Naive thymus-derived CD4-positive, alpha-beta T cell (primary cell): ENCODE results near the gene KRTAP4-2. TPM values are rescaled to one million over a fixed set of nuclear protein-coding genes. Genes with fewer than 3 reads are reported as not detected.

Experiments used
- ATAC-seq: fragments of 150-1000 bp; cut with Tn5 transposase; 2 replicates; pipeline ENCODE4 v1.10.0; 2021; ENCODE audit warnings: mild to moderate bottlenecking, moderate library complexity
- CTCF ChIA-PET: fragments of 350-600 bp; sonication (Branson Sonifier 250); formaldehyde crosslinking; loops from one replicate; lab custom pipeline; 2021; ENCODE audit warnings: antibody characterized with exemption; lab: Charles Lee
- POLR2A ChIA-PET: fragments of 350-600 bp; sonication (Branson Sonifier 250); formaldehyde crosslinking; loops from one replicate; lab custom pipeline; 2021; ENCODE audit warnings: antibody characterized with exemption, inconsistent platforms; lab: Charles Lee
- DNase-seq, 9 donors: peaks; one replicate each; pipeline versions ENCODE4 v3.0.0 to v3.0.0-alpha.2; 2020 to 2022; ENCODE audit warnings: mixed read lengths in 1 of 9
- H3K27ac ChIP-seq: one replicate; pipeline ENCODE4 v1.7.0; 2013; ENCODE audit warnings: mild to moderate bottlenecking, low read depth, low read length, moderate library complexity
- H3K27me3 ChIP-seq, 2 donors: one replicate each; pipeline ENCODE4 v1.7.0; 2013; ENCODE audit warnings: low read length in 2 of 2, mild to moderate bottlenecking in 2 of 2, moderate library complexity in 2 of 2; ENCODE audit not compliant: control insufficient read depth in 2 of 2, insufficient read depth in 2 of 2
- H3K36me3 ChIP-seq, 3 experiments: 1 replicate in 2 of 3; 2 replicates in 1 of 3; pipeline ENCODE4 v1.7.0; 2013; ENCODE audit warnings: low read length in 3 of 3, mild to moderate bottlenecking in 3 of 3, moderate library complexity in 1 of 3; ENCODE audit not compliant: insufficient read depth in 3 of 3, control insufficient read depth in 2 of 3
- H3K4me1 ChIP-seq, 2 donors: one replicate each; pipeline ENCODE4 v1.7.0; 2013; ENCODE audit warnings: low read length in 2 of 2, mild to moderate bottlenecking in 2 of 2, moderate library complexity in 1 of 2; ENCODE audit not compliant: control insufficient read depth in 2 of 2, insufficient read depth in 2 of 2
- H3K4me3 ChIP-seq: 2 replicates; pipeline ENCODE4 v1.7.0; 2013; ENCODE audit warnings: mild to moderate bottlenecking, low read length
- H3K9me3 ChIP-seq, 3 experiments: 1 replicate in 2 of 3; 2 replicates in 1 of 3; pipeline ENCODE4 v1.7.0; 2013; ENCODE audit warnings: low read length in 3 of 3; ENCODE audit not compliant: control insufficient read depth in 2 of 3
- H3K27ac Mint-ChIP-seq, 9 donors: one replicate each; pipeline ENCODE4 v1.8.0; 2020 to 2022; ENCODE audit warnings: mixed read lengths in 9 of 9, mild to moderate bottlenecking in 8 of 9, moderate library complexity in 5 of 9, inconsistent platforms in 2 of 9
- H3K27me3 Mint-ChIP-seq, 5 donors: one replicate each; pipeline ENCODE4 v1.8.0; 2021 to 2022; ENCODE audit warnings: mixed read lengths in 5 of 5, mild to moderate bottlenecking in 1 of 5
- H3K36me3 Mint-ChIP-seq, 5 donors: one replicate each; pipeline ENCODE4 v1.8.0; 2020 to 2022; ENCODE audit warnings: mixed read lengths in 5 of 5, mild to moderate bottlenecking in 3 of 5, inconsistent platforms in 1 of 5
- H3K4me1 Mint-ChIP-seq, 7 donors: one replicate each; pipeline ENCODE4 v1.8.0; 2020 to 2022; ENCODE audit warnings: mixed read lengths in 7 of 7, mild to moderate bottlenecking in 3 of 7, inconsistent platforms in 1 of 7
- H3K4me3 Mint-ChIP-seq, 10 donors: one replicate each; pipeline ENCODE4 v1.8.0; 2020 to 2022; ENCODE audit warnings: mild to moderate bottlenecking in 10 of 10, mixed read lengths in 10 of 10, moderate library complexity in 6 of 10, inconsistent platforms in 2 of 10
- H3K9me3 Mint-ChIP-seq, 11 donors: one replicate each; pipeline ENCODE4 v1.8.0; 2020 to 2022; ENCODE audit warnings: mixed read lengths in 11 of 11, mild to moderate bottlenecking in 4 of 11, inconsistent platforms in 1 of 11, moderate library complexity in 1 of 11
- intact Hi-C, 2 donors: fragments of 100-400 bp; cut with micrococcal nuclease; formaldehyde crosslinking; loops; one replicate each; pipeline ENCODE4 v1.15.1; 2023
- polyA plus RNA-seq, 2 donors: library from polyadenylated mRNA; unstranded; fragments of 300-500 nt; fragmentation: Illumina TruSeq; gene quantifications; one replicate each; pipeline ENCODE4 v1.2.3, GENCODE V29; 2021
- total RNA-seq, 6 experiments: library from RNA in 5 of 6; stranded (reverse) in 5 of 6; gene quantifications; 1 replicate in 5 of 6; 2 replicates in 1 of 6; pipeline ENCODE4 v1.2.3 and lab custom pipeline; 2021 to 2026

KRTAP4-2 gene
- total and polyA plus RNA-seq, 7 experiments from 2014 or later: not detected

- intact Hi-C loops: no loop called here
- H3K4me3 Mint-ChIP-seq: no peak overlapping the region
- Histone ChIP-seq H3K27ac (no peak overlapping the region), H3K27me3 (no peaks in the 10 kb centered on the region), H3K4me1 (no peaks in the 10 kb centered on the region), H3K9me3 (no peaks in the 10 kb centered on the region), H3K36me3 (no peaks in the 10 kb centered on the region), H3K4me3 (no peak overlapping the region)
- H3K9me3 Mint-ChIP-seq: peaks cover 0 to 3% (median 0%) of the 10 kb centered on the region in 11 donors
- H3K27me3 Mint-ChIP-seq: peaks cover 0 to 10% (median 4%) of the 10 kb centered on the region in 5 donors
- ChIA-PET POLR2A (interaction anchor here (0.7 kb wide), 1 partner anchor 13 kb away, joined by 3 read pairs; no protein-coding TSS in a partner anchor), CTCF (no interaction called here)
- DNase-seq: no peak
- H3K36me3 Mint-ChIP-seq: peaks cover 0 to 5% (median 0%) of the 10 kb centered on the region in 5 donors
- H3K27ac Mint-ChIP-seq: no peak overlapping the region
- no peak for ATAC-seq
- H3K4me1 Mint-ChIP-seq: no peaks in the 10 kb centered on the region
Measured at GRCh38 chr17:41185001-41185400, 7.0 kb upstream of the KRTAP4-2 start.

DNA sequence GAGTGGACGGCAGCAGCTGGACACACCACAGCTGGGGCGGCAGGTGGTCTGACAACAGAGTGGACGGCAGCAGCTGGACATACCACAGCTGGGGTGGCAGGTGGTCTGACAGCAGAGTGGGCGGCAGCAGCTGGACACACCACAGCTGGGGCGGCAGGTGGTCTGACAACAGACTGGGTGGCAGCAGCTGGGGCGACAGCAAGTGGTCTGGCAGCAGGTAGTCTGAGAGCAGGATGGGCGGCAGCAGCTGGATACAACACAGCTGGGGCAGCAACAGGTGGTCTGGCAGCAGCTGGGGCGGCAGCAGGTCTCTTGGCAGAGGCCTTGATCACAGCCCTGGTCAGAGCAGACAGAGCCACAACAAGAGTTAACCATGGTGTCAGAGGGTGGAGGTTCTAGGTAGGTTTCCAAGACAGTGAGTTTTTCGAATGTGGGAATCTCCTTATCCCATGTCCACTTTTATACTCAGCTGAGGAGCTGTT is 6.5 kb upstream of the KRTAP4-2 start, which contains the start of gene KRTAP4-1:
Gene KRTAP4-1, minus strand, starts transcription at position 432 of the 482 bp plus-strand sequence. Its CDS starts 57 bp downstream, at position 375.
- ChIA-PET POLR2A (interaction anchor here (0.6 to 0.7 kb wide), 2 partner anchors 13 to 19 kb away, joined by 3 to 5 read pairs; no protein-coding TSS in a partner anchor), CTCF (no interaction called here)
- Histone ChIP-seq H3K27me3 (no peaks in the 10 kb centered on the region), H3K27ac (no peak within 1 kb of the TSS), H3K4me3 (no peak within 1 kb of the TSS), H3K4me1 (no peaks in the 10 kb centered on the region), H3K9me3 (no peaks in the 10 kb centered on the region), H3K36me3 (no peaks in the 10 kb centered on the region)
- intact Hi-C loops: no loop called here
- H3K9me3 Mint-ChIP-seq: peaks cover 0 to 3% (median 0%) of the 10 kb centered on the region in 11 donors
- H3K4me1 Mint-ChIP-seq: no peaks in the 10 kb centered on the region
- DNase-seq: no peak
- peaks cover 0 to 8% (median 4%) of the 10 kb centered on the region in 5 donors for H3K27me3 Mint-ChIP-seq
- H3K4me3 Mint-ChIP-seq: no peak within 1 kb of the TSS
- no peak for ATAC-seq
- peaks cover 0 to 5% (median 0%) of the 10 kb centered on the region in 5 donors for H3K36me3 Mint-ChIP-seq
- H3K27ac Mint-ChIP-seq: no peak within 1 kb of the TSS

GRCh38 chr17:41178843-41179616 is 1.0 kb upstream of the KRTAP4-2 start:
- Mint-ChIP-seq H3K4me3 (no peak overlapping the region), H3K9me3 (no peaks in the 10 kb centered on the region), H3K27ac (peak overlapping the region in 1 of 9 donors; percentile 41), H3K27me3 (peaks cover 0 to 6% (median 0%) of the 10 kb centered on the region in 5 donors), H3K4me1 (peaks cover 0 to 5% (median 0%) of the 10 kb centered on the region in 7 donors), H3K36me3 (no peaks in the 10 kb centered on the region)
- CTCF ChIA-PET: no interaction called here
- POLR2A ChIA-PET: interaction anchor here (0.8 kb wide), 1 partner anchor 8 kb away, joined by 3 read pairs; no protein-coding TSS in a partner anchor
- H3K4me1 ChIP-seq: no peaks in the 10 kb centered on the region
- no peak overlapping the region for H3K4me3 ChIP-seq
- ATAC-seq: no peak
- no peak overlapping the region for H3K27ac ChIP-seq
- H3K9me3 ChIP-seq: no peaks in the 10 kb centered on the region
- no peak for DNase-seq
- H3K36me3 ChIP-seq: no peaks in the 10 kb centered on the region
- intact Hi-C loops: no loop called here
- H3K27me3 ChIP-seq: no peaks in the 10 kb centered on the region

DNA sequence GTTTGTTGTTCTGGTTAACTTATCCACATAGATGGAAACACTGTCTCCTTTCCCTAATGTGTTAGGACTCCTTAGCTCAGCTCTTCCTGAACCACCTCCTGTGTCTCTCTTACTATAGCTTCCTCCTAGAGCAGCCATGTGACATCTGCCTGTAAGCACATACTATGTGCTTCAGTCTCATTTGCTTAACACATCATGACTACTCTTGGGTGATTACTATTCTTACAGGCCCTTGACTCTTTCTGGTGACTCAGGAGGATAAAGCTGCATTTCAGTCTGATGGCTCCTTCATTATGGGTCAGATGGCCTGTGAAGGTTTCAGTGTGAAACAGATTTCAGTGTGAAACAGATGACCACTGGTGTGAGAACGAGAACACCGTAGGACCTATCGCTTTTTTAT is 320 bp upstream of the KRTAP4-2 start:
- no peaks in the 10 kb centered on the region for H3K9me3 Mint-ChIP-seq
- no peak overlapping the region for H3K4me3 Mint-ChIP-seq
- peaks cover 0 to 9% (median 0%) of the 10 kb centered on the region in 5 donors for H3K27me3 Mint-ChIP-seq

GRCh38 chr17:41176744-41177387 is 1.2 kb downstream of the KRTAP4-2 start:
- DNase-seq (no peak), ATAC-seq (no peak)
- no peaks in the 10 kb centered on the region for H3K9me3 Mint-ChIP-seq
- CTCF ChIA-PET: no interaction called here
- no peaks in the 10 kb centered on the region for H3K27me3 ChIP-seq
- POLR2A ChIA-PET: interaction anchor here (0.6 kb wide), 1 partner anchor 248 kb away, joined by 3 read pairs; no protein-coding TSS in a partner anchor
- H3K36me3 ChIP-seq: no peaks in the 10 kb centered on the region
- no peak overlapping the region for H3K4me3 ChIP-seq
- no peak overlapping the region for H3K27ac Mint-ChIP-seq
- H3K9me3 ChIP-seq: no peaks in the 10 kb centered on the region
- intact Hi-C loops: no loop called here
- H3K4me1 Mint-ChIP-seq: peaks cover 0 to 12% (median 5%) of the 10 kb centered on the region in 7 donors
- peaks cover 0 to 10% (median 0%) of the 10 kb centered on the region in 5 donors for H3K27me3 Mint-ChIP-seq
- H3K4me3 Mint-ChIP-seq: no peak overlapping the region
- no peaks in the 10 kb centered on the region for H3K36me3 Mint-ChIP-seq
- H3K27ac ChIP-seq: no peak overlapping the region
- no peaks in the 10 kb centered on the region for H3K4me1 ChIP-seq

More for the DNA sequence above, 320 bp upstream of the KRTAP4-2 start:
- no peaks in the 10 kb centered on the region for H3K27me3 ChIP-seq
- intact Hi-C loops: no loop called here
- DNase-seq (no peak), ATAC-seq (peak; percentile 32)
- no peaks in the 10 kb centered on the region for H3K4me1 ChIP-seq
- Mint-ChIP-seq H3K36me3 (no peaks in the 10 kb centered on the region), H3K27ac (peak overlapping the region in 1 of 9 donors; percentile 46), H3K4me1 (peaks cover 0 to 8% (median 3%) of the 10 kb centered on the region in 7 donors)
- H3K4me3 ChIP-seq: no peak overlapping the region
- POLR2A ChIA-PET: interaction anchor here (0.8 kb wide), 1 partner anchor 9 kb away, joined by 3 read pairs; no protein-coding TSS in a partner anchor
- no peak overlapping the region for H3K27ac ChIP-seq
- H3K9me3 ChIP-seq: no peaks in the 10 kb centered on the region
- H3K36me3 ChIP-seq: no peaks in the 10 kb centered on the region
- CTCF ChIA-PET: no interaction called here

- no peak overlapping the region for H3K27ac Mint-ChIP-seq
- POLR2A ChIA-PET: interaction anchor here (0.6 to 0.9 kb wide), 2 partner anchors 13 to 356 kb away, joined by 3 read pairs; partner anchors contain the start of gene KRTAP4-1
- no peaks in the 10 kb centered on the region for H3K36me3 ChIP-seq
- H3K27ac ChIP-seq: no peak overlapping the region
- no peaks in the 10 kb centered on the region for H3K4me1 ChIP-seq
- CTCF ChIA-PET: no interaction called here
- ATAC-seq (no peak), DNase-seq (no peak)
- no peaks in the 10 kb centered on the region for H3K27me3 ChIP-seq
- H3K4me3 Mint-ChIP-seq: no peak overlapping the region
- intact Hi-C loops: no loop called here
- no peaks in the 10 kb centered on the region for H3K9me3 Mint-ChIP-seq
- no peaks in the 10 kb centered on the region for H3K36me3 Mint-ChIP-seq
- H3K9me3 ChIP-seq: no peaks in the 10 kb centered on the region
- peaks cover 0 to 4% (median 0%) of the 10 kb centered on the region in 5 donors for H3K27me3 Mint-ChIP-seq
- H3K4me3 ChIP-seq: no peak overlapping the region
- H3K4me1 Mint-ChIP-seq: peaks cover 0 to 10% (median 5%) of the 10 kb centered on the region in 7 donors
Measured at GRCh38 chr17:41171886-41172285, 6.1 kb downstream of the KRTAP4-2 start.
